Dedifferentiated amniotic fluid mesenchymal stem cell (primary cell): ENCODE measurements around the gene PPM1H.
A peak's percentile ranks its signal among the peaks of the same experiment; 100 is the strongest.
"Not testable (repeated sequence)": the region's sequence is repeated elsewhere in the genome, so short reads cannot be mapped to it uniquely, and the experiment has no call there.

ENCODE experiments used
- DNase-seq: peaks from one replicate; pipeline ENCODE4 v3.0.0-alpha.2; 2016; ENCODE audit errors: extremely low spot score

Gene PPM1H

DNA sequence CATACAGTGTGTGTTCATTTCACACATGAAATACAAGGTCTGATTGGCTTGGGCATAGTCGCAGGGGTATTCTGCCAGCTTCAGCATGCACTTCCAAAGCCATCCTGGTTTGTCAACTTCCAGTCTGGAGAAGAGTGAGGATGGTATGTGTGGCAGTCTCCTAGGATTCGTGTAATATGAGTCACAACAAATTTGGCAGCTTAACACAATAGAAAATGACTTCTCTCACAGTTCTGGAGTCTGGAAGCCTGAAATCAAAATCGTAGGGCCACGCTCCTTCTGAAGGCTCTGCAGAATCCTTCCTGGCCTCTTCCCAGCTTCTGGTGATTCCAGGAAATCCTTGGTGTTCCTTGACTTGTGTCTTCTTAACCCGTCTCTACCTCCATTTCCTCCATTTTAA, 167.5 kb downstream of the PPM1H start:
- no peak for DNase-seq

DNA sequence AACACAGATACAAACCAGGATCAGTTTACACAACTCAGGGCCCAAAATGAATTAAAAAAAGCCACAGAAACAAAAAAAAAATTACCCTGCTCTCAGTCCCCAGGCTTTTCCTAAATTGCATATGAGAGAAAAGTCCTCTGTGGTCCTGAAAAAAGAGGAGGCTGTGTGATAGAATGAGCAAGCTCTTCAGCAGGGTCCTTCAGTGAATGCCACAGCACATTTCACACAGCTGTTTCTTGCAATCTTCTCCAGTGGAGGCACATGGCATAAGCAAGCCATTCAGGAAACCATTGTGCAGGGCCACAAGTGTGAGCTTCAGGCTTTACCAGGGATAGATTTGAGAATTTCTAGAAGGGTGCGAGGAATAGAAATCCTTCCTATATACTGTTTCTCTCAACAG, 168.5 kb downstream of the PPM1H start:
- no peak for DNase-seq

DNA sequence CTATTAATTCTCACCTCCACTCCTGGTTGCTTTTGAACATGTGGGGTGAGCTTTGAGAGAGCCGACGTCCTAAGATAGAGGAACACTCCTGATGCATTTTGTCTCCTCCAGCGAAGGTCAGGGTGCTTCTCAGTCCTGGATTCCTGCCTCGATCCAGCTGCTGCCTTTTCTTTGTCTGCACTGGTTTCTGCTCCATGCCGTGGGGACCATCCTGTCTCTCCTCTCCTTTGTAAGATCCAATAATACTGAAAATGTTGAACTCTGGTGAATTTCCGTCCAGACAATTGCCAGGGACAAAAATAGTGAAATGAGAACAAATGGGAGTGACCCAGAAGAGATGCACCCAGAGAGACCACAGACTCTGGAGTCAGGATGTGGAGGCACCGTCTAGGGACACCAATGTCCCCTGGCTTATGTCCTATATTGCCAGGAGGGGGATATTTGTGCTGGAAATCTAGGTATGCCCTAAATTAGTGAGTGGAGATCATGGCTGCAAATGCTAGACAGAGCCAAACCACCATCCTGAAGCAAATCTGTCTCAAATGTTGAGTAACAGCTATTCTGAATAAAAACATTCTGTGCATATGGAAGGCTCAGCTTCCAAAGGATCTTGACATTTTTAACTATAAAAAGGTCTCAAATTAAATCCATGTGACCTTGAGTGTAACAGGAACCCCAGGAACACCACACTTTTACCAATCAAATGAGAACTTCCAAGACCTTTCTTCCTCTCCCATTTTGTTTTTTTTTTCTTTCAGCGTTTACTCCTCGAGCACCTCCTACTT, 170.9 kb downstream of the PPM1H start:
- DNase-seq, result no peak

DNA sequence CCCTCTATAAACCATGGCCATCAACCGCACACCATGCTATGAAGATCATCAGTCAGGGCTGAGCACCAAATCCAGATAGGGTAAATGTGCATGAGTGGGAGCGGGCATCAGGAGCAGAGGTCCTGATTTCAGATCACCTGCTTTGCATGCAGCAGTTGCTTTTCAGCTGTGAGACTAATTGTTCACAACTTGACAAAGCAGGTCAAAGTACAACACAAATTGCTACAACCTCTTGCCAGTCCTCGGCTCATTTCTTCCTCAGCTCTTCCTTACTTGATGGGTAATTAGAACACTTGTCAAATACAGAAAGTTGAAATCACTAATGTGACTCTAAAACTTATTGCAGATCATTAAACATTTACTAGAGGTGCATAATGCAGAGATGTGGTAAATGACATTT, 171.6 kb downstream of the PPM1H start:
- DNase-seq, result no peak

DNA sequence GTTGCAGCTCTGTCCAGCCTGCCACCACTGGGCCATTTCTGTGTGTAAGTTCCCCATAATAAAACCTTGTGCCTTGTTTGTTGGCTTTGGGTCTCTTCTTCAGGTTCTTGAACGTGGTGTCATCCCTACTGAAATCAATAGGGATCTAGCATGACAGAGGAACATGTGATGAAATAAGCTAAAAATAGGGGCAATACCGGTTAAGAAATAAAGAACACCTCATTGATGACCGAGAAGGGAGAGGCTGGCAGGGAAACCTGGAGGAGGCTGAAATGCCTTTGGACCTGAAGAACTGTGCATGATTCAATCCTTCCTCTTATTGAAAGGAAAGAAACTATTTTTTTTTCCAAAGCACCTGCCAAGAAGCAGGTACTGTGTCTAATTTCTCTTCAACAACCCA, 172.3 kb downstream of the PPM1H start:
- DNase-seq, result no peak

- DNase-seq, result no peak
Measured at GRCh38 chr12:62761658-62762057, 173.3 kb downstream of the PPM1H start.

DNA sequence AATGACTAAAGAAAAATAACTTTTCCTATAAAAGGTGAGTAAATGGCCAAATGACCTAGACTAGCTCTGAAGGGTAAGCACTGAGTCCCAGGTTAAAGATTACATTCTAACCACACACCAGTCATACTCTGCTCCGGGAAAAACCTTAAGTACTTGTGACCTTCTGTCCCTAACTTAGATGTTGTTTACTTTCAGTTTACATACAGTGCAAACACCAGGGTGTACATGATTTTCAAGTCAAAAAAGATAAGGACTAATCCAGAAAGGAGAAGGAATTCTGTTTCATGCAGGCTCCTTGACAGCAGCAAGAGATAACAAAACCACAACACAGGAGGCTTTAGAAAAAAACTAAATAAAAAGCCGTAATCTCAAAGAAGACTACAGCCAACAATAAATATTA, 174.2 kb downstream of the PPM1H start:
- DNase-seq, result no peak

- DNase-seq, result not testable (repeated sequence)
Measured at GRCh38 chr12:62760341-62760740, 174.6 kb downstream of the PPM1H start.

- DNase-seq, result no peak
Measured at GRCh38 chr12:62758216-62758615, 176.7 kb downstream of the PPM1H start.

GRCh38 chr12:62757048-62757447, 177.9 kb downstream of the PPM1H start:
- no peak for DNase-seq

DNA sequence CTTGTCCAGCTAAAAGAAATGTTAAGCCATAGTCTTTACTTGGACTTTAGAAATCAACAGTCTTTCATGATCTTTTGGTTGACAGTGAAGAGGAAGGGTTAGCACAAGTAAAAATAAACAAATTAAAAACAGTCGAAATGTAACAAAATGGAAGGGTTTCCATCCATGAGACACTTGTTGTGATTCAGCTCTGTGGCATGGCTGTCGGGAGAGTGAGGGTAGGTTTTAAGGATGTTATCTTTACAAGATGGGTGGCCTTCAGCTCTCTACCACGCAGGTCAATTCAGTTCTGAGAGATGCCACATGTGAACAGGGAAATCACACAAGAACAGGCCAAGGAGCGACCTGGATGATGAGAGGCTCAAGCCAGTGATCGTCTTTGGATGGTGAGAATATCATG, 180.2 kb downstream of the PPM1H start:
- DNase-seq, result no peak

DNA sequence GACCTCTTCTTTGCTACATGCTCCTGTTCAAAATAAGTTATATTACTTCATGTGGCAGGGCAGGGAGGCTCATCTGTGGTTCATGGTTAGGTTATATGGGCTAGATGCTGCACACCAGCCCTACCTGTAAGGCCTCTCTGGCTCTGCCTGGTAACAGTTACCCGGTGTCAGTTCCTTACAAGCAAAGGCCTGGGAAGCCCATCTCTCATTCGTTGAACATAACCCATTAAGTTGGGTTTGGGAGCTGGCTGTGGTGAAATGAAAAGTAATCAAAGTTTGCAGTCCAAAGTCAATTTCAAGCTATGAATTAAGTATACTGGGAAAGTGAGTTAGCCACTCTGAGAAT, 183.2 kb downstream of the PPM1H start:
- DNase-seq, result no peak

DNA sequence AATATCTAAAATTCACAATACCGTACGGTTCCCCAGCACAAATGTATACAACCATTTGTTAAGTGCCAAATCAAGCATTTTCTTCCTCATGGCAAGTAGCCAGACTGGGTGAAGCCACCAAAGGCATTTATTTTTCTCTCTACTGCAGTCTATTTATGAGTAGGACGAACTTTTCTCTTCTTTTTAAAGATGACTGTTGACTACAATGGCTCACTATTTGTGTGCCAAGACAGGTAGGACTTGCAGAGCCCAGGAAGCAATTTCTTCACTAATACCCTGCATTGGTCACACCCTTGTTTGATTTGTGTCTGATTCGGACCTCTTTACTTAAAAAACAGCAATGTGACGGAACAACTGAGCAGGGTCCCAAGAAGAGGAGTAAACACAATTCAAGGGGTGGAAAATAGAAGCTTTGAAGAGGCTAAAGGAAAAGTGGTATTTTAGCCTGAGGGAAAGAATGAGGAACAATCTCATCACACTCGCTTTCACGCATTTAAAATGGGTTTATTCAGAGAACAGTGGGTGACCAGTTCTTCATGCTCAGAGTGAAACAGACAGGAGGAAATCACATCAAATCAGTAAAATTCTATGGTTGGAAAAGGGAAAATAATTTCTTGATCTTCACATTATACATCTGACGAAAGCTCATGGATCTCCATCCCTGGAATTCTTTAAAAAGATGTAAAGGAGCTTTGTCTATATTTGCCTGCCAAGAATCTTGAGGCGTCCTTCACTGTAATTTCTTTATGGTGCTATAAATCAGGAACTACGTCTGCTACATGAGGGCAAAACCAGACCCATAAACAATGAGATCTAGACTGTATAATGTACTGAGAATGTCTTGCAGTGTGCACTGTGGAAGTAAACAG, 183.8 kb downstream of the PPM1H start:
- no peak for DNase-seq

DNA sequence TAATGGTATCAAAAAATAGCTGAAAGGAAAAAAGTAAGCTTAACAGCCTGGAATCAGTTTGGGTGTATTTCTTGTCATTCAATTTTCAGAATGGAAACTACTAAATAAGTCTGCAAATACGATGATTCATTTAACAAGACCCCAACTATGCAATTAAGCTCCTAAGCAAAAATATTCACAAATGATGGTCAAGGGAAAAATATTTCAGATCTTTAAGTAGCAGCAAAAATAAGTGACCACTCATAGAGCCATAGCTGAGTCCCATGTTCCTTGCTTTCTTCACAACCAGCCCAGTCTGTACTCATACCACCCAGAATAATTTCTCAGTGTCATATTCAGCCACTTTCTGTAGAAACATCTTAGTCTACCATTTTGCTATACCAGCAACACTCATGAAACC, 185.4 kb downstream of the PPM1H start:
- no peak for DNase-seq

GRCh38 chr12:62748941-62749468, 185.9 kb downstream of the PPM1H start:
- no peak for DNase-seq

DNA sequence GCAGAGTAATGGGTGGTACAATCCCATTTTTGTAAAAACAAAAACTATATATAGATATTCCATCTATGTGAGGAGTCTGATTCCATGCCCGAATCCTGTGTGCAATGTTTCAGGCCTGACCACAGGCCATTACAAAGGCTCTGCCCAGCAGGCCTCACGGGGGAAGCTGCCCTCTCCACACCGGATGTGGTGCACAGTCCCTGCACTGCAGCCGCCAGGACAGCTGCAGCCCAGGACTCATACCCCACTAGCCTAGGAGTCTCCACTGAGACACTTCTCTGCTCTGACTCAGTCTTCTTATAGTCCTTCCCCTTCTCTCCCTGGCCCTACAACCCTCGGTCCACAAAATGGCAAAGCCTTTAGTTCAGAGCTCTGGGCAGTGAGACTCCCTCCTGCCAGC, 190.4 kb downstream of the PPM1H start:
- no peak for DNase-seq

DNA sequence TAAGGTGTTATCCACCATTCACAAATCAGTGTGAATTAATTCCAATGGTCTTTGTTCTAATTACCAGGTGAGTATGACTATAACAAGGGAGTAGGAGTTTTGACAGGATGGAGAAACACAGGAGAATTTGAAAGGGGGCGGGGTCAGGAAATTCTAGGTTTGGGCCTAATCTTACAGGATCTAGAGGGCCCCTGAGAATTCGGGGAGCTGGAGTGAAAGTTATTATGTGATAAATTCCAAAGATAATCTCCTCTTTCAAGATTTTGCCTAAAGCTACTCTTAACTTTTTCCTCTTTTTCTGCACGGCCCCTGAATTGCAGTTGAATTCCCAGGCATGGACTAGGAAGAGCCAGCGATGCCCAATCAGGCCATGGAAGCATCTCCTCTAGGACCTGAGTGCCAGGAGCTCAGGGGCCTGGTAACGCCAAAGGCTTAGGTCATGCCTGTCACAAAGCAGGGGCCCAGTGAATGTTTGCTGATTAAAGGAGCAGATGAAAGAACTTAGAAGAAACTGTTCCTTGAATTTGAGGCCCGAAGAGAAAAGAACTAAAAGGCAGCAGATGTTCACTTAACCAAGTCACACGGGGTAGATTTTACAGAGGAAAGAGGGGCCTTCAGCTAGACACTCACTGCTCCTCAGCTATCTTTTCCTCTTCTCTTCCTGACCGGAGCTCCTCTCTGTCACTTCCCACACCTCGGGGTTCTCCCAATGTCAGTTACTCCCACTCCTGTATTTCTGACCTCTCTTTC, 195.5 kb downstream of the PPM1H start:
- no peak for DNase-seq

GRCh38 chr12:62738616-62739015, 196.3 kb downstream of the PPM1H start:
- DNase-seq, result no peak

DNA sequence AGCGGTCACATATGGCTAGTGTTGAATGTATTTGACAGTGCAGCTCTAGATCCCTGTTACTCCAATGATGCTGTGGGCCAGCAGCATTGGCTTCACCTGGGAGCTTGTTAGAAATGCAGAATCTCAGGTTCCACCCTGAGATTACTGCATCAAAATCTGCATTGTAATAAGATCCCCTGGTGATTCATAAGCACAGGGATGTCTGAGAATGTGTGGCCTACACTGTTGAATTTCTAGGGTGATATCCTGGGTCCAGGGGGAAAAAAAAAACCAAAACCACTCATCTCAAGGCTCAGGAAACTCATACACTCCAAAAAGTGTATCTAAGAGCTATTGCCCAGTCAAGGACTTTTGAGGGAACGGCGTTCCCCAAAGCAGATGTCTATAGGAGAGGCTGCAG, 196.8 kb downstream of the PPM1H start:
- no peak for DNase-seq

DNA sequence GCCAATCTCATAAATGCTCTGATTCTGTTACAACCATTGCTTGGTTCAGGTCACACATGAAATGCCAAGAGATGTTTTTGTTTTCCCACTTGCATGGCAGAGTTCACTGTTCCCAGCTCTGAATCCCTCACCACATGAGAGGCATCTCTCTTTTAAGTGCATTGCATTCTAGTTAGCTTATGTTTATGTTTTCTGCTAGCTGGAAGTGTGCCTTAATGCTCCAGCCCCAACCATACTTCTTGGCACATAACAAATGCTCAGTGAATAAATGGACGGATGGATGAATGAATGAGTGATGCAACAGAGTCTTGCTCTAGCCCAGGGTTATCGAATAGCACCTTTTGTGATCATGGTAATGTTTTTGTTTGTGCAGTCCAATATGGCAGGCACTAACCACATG, 197.3 kb downstream of the PPM1H start:
- peak; percentile 32 for DNase-seq

DNA sequence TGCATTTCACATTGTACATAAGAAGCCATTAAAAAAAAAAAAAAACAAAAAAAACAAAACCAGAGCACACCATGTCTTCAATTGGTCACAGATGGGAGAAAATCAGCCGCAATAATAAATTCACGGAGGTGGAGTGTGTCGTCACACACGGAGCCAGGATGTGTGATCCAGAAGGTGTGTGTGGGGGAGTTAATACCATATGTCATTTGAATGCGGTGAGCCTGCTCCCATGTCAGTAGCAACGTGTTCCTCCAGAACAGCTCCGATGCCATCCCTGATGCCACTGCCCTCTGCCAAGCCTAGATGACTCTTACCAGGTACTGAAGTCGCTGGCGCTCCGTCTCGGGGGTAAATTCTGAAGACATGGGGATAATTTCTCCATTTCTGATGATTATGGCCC, 197.8 kb downstream of the PPM1H start:
- DNase-seq, result no peak

DNA sequence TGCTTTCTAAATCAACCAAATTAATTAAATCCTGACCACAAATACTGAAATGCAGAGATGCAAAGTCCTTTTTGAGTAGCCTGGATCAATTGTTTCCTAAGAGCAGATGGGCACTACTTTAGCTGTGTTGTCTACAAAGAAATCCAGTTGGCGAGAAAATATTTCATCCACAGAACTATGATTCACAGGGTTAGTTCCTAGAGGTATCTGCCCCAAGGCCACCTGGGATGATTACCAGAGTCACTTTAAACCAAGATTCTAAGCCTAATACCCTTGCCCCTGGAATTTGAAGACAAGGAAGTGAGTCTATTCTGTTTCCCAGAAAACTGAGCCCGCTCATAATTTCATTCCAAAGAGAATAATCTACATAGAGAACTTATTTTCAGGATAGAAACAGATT, 198.4 kb downstream of the PPM1H start:
- no peak for DNase-seq
